ENCODE measurements around the gene TMED1.

The TMED1 gene

DNA sequence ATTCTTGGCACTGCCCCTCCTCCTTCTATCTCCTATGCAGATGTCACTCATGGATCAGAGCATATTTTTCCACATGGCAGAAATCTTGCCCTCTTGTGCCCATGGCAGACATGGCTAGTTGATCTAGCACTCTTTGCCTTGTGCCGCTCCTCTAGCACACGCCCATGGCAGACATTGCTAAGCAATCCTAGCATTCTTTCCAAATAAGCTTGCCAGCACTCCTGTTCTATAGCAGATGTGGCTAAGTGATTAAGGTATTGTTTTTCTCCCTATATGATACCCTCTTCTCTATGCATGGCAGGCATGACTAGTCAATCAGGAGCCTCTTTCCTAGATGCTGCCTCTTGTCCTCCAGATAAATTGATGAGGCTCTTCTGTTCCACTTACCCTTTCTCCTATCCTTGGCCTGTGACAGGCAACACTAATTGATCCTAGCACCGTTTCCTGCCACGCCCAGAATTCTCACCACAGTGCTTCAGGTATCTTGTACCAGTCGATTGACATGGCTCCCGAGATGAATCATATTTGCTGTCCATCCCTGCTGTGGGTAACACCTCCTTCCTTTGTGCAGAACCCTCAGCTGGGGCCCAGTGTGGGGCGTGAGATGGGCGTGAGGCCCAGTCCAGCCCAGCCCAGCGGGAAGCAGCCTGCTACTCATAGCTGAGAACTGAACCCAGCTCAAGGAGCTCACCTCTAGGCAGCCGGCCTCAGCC lies 26.9 kb downstream of the TMED1 start:
- no peak for DNase-seq

DNA sequence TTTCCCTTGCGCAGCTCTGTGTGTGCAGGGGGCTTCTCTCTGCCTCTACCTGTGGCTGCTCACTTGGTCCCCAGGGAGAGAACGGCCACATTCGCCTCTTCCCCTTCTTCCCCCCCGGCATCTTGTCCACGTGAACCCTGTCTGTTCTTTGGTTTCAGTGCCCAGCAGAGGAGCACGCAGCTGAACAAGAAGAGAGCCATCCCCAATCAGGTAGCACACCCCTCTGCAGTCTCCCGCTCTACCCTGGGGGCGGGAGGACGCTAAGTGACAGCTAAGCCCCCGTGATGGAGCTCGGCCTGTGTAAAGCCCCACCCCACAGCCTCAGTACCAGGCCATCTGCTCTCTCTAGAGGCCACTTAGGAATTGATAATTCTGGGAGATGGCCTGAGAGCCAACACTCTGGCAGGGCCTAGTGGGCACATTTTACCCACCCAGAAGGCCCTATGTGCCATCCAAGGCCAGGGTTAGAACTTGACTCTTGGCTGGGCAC lies 30.2 kb downstream of the TMED1 start:
- no peak for DNase-seq

DNA sequence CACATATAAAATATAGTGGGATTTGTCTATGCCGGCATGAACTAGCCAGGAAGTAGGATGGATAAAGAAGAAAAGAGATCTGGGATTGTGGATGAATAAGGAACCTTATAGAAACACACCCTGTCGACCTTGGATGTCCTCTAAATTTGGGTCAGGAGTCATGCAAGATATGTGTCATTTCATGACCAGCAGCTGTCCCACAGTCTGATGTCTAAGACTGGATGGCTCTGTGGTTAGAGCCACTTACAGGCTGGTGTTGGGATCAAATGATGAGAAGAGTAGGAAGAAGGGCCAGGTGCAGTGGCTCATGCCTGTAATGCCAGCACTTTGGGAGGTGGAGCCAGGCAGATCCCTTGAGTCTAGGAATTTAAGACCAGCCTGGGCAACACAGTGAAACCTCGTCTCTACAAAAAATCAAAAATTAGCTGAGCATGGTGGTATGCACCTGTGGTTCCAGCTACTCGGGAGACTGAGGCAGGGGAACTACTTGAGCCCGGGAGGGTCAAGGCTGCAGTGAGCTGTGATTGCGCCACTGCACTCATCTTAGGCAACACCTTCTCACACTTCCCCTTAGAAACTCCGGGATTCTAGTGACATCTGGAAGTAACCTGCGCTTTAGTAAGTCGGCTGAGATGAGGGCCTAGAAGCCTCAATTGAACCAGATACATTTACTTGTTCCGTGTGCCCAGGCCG lies 30.8 kb downstream of the TMED1 start:
- no peak for DNase-seq

DNA sequence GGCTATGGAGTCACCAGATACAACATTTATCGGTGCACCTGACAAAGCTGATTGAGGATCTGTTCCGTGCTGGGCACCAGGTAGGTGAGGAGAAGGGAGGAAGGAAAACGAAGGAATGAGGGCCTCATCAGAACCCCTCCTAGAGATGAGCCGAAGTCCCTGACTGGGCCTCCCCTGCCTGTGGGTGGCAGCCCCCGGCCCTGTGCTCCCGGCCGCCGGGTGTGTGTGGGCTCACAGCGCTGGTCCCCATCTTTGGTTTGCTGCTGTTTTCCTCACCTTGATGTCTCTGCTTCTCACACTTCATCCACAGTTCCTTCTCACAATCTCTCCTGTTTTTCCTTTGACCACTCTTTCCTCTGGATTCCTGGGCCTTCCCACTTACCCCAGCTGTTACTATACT lies 32.8 kb downstream of the TMED1 start:
- no peak for DNase-seq

DNA sequence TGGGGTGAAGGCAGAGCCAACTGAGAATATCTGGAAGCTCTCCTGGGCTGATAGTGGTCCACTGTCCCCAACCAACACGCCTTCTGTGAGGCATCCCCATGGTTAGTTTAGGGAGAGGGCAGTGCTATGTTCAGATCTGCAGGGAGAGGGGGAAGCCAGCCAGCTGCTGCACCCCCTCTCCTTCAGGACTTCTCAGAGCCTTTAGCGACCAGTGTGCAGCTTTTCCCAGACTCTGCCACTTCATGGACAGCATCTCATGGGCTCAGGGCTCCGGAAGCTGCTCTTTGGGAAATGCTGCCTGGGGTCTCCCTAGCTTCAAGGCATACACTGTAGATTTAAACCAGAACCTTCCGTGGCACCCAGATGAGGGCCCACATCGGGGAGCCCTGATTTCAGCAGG lies 33.5 kb downstream of the TMED1 start:
- no peak for DNase-seq

DNA sequence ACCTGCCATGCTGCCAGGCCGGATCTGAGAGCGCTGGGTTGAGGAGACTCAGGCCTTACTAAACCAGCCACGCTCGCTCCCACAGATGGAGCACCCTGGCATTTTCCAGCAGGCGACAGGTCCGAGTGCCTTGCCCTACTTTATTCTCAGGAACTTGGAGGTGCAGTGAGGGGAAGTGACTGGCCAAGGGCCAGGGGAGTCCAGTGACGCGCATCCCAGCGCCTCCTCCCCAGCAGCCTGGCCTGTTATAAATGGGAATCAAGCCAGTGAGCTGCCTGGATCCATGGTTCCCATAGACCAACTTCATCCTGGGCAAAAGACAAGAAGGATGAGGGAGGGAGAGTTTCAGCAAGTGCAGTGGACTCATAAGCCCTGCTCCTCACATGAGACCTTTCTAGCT lies 35.5 kb downstream of the TMED1 start:
- no peak for DNase-seq

DNA sequence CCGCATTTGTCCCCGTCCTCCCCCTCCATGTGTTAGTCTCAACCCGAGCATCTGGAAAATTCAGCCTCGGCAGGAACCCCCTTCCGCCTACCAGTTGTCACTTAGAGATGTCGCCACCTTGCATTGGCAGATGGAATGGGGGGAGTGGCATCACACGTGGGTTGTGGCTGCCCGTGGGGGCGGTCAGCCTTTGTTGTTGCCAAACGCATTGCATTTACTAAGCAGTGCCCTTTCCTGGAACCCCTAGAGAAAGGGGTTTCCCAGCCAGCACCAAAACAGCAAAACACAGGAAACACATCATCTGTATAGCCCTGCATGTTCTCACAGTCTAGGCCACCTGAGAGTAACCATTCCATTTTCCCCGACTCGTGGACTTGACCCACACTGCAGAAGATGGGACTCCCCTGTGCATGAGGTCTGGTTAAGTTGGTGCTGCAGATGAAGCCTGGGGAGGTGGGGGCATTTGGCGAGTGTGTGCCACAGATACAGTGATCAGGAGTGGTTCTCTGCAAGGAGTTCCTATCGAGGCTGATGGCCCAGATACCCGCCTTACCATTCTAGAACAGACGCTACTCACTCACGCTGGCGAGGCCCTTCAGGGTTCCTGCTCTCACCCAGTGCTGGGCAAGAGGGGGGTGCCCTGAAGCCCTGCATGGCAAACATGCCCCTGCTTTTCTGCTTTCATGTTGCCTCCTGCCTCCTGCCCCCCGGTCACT lies 38.3 kb downstream of the TMED1 start:
- no peak for DNase-seq

DNA sequence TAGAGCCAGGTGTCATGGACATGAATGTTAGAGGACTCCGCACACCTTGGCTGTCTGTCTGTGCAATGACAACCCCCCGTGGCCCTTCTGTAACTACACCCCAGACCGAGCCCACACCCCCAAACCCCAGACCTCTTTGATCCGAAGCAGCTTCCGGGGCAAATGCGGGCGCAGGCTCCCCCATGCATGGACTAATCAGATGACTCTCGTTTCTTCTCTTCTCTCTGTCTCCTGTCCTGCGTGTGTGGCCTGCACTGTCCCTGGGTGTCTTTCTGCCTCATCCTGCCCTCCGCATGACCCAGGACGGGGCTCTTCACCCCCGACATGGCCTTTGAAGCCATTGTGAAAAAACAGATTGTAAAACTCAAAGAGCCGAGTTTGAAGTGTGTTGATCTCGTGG lies 38.9 kb downstream of the TMED1 start:
- no peak for DNase-seq

DNA sequence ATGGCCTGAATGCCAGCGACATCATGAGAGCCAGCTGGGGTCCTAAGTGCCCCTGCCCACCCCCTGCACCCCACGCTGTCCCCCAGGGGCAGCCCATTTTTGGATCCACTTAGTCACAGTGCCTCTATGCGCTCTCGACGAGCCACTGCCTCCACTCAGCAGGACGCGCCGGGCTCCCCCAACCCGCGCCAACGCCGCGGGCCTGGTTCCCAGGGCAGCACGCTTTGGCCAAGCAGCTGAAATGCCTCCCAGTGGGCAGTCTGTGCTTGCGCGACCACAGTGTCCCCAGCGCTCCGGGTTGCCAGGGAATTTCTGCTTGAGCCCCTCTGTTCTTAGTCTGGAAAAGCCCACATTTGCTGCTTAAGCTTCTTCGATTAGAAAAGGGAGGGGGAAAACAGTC lies 39.4 kb downstream of the TMED1 start:
- no peak for DNase-seq

DNA sequence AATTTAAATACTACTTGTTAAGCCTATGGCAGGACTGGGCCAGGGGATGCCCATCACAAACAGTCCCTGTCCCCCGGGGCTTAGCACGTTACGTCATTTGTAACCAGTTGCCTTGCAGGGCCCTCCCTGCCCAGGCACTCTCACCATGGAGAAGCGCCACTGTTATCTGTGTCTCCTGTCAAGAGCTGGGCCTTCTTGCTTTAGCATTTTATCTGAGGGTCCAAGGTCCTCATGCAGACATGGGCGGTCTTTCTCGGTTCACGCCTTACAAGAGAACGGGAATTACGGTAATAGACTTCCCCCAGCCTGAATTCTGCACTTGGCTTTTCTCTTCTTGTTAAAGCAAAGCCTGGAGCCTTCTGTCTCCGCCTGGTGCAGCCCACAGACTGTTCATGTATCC lies 46.1 kb downstream of the TMED1 start:
- DNase-seq, result no peak

DNA sequence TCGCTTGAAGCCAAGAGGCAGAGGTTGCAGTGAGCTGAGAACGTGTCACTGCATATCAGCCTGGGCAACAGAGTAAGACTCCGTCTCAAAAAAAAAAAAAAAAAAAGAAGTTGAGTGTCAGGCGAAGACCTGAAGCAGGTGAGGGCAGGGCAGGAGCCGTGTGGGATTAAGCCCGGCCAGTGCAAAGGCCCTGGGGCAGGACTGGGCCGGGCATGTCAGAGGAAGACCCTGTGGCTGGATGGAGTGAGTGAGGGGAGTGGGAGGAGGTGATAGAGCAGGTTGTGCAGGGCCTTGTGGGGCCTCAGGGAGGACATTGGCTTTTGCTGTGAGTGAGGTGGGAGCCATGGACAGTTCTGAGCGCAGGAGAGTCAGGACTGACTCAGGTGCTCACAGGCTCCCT lies 47.9 kb downstream of the TMED1 start:
- DNase-seq, result no peak

DNA sequence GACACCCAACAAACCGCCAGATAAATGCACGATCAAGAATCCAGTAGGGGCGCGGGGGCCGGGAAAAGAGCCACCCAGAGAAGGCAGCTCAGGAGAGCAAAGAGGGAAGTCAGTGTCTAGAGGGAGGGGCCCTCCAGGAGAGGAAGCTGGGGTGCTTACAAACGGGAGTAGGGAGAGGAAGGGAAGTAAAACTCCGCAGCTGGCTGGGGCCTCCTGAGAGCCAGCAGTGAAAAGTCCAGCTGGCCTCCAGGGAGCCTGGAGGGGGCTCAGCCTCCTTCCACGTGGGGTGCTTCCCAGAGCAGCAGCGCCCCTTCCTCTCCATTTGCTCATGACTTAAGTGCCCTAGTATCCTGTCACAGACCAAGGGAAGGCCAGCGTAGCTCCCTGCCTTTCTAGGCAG lies 51.8 kb downstream of the TMED1 start:
- no peak for DNase-seq

DNA sequence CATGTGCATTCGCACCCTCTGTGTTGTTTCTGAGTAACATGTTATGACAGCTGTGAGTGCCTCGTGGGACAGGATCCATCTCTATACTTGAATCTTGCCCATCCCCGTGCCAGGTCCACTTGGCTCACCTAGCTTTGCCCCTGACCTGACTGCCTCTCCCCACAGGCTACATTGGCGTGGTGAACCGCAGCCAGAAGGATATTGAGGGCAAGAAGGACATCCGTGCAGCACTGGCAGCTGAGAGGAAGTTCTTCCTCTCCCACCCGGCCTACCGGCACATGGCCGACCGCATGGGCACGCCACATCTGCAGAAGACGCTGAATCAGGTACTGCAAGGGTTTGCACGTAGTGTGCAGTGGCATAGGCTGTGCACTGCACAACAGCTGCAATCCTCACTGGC lies 53.2 kb downstream of the TMED1 start:
- no peak for DNase-seq

Measured in NCI-H1048 (cell line).